A673 (cell line): ENCODE measurements around the gene NANOS3. TPM values are rescaled to one million over a fixed set of nuclear protein-coding genes. Genes with fewer than 3 reads are reported as not detected.

Experiments used
- BruUV-seq: library from RNA; stranded (reverse); fragments of 400-500 nt; replicated peaks from 2 replicates; lab custom pipeline; 2021; lab: Mats Ljungman, UMichigan
- CTCF ChIA-PET: fragments of 300-600 bp; sonication (Branson Sonifier 250); formaldehyde crosslinking; loops from one replicate; lab custom pipeline; 2022; ENCODE audit warnings: antibody characterized with exemption; lab: Charles Lee
- POLR2A ChIA-PET: fragments of 300-600 bp; sonication (Branson Sonifier 250); formaldehyde crosslinking; loops from one replicate; lab custom pipeline; 2022; ENCODE audit warnings: antibody characterized with exemption; ENCODE audit not compliant: low non-redundant PET; lab: Charles Lee
- DNase-seq: peaks from one replicate; pipeline ENCODE4 v3.0.0-alpha.2; 2015; ENCODE audit warnings: low spot score
- H3K27ac ChIP-seq: fragments of 200-600 bp; sonication (generic); 2 replicates; pipeline ENCODE4 v1.5.1; 2016; ENCODE audit warnings: mixed run types, low read depth, mild to moderate bottlenecking, mixed read lengths, antibody characterized with exemption, low read length; ENCODE audit not compliant: poor library complexity, severe bottlenecking
- H3K27me3 ChIP-seq: fragments of 200-600 bp; sonication (generic); replicated peaks from 2 replicates; pipeline ENCODE4 v1.6.1; 2017; ENCODE audit warnings: mixed run types, low read depth, mild to moderate bottlenecking, mixed read lengths, antibody characterized with exemption, low read length; ENCODE audit not compliant: insufficient read depth, poor library complexity
- H3K36me3 ChIP-seq: fragments of 200-600 bp; sonication (generic); 2 replicates; pipeline ENCODE4 v1.6.1; 2016; ENCODE audit warnings: mixed run types, mild to moderate bottlenecking, mixed read lengths, antibody characterized with exemption, low read length; ENCODE audit not compliant: insufficient read depth, poor library complexity, severe bottlenecking
- H3K4me1 ChIP-seq: fragments of 200-600 bp; sonication (generic); 2 replicates; pipeline ENCODE4 v1.6.1; 2017; ENCODE audit warnings: mixed run types, mild to moderate bottlenecking, mixed read lengths, antibody characterized with exemption, low read length; ENCODE audit not compliant: insufficient read depth, poor library complexity, severe bottlenecking
- H3K4me3 ChIP-seq: fragments of 200-600 bp; sonication (generic); 2 replicates; pipeline ENCODE4 v1.5.1; 2016; ENCODE audit warnings: low read depth, mixed run types, mild to moderate bottlenecking, mixed read lengths, low read length; ENCODE audit not compliant: poor library complexity, severe bottlenecking
- H3K9me3 ChIP-seq: fragments of 200-600 bp; sonication (generic); 2 replicates; pipeline ENCODE4 v1.6.1; 2016; ENCODE audit warnings: mixed run types, low read depth, mild to moderate bottlenecking, mixed read lengths, antibody characterized with exemption, low read length; ENCODE audit not compliant: poor library complexity, severe bottlenecking
- EZH2 ChIP-seq: fragments of 200-600 bp; sonication (generic); IDR thresholded peaks from 2 replicates; pipeline ENCODE4 v1.6.1; 2017; ENCODE audit warnings: borderline replicate concordance, low read depth, mild to moderate bottlenecking, mixed read lengths, antibody characterized with exemption, low read length; ENCODE audit not compliant: poor library complexity, severe bottlenecking
- intact Hi-C: fragments of 100-400 bp; cut with micrococcal nuclease; formaldehyde crosslinking; loops from one replicate; pipeline ENCODE4 v1.10.0; 2022; ENCODE audit not compliant: unreplicated experiment
- total RNA-seq: library from RNA; stranded (reverse); gene quantifications from 2 replicates; pipeline ENCODE4 v1.2.3, GENCODE V29; 2021
- TF ChIP-seq, protein P1 (sequence below): fragments of 300-800, 200-600 bp; sonication (generic); conservative IDR thresholded peaks from 2 replicates; pipeline ENCODE4 v1.5.1; 2017; ENCODE audit warnings: low read depth, mild to moderate bottlenecking, antibody characterized with exemption, low read length, moderate library complexity, mixed read lengths

The NANOS3 gene
- total RNA-seq, 1 experiment from 2014 or later: 4.9 TPM

DNA sequence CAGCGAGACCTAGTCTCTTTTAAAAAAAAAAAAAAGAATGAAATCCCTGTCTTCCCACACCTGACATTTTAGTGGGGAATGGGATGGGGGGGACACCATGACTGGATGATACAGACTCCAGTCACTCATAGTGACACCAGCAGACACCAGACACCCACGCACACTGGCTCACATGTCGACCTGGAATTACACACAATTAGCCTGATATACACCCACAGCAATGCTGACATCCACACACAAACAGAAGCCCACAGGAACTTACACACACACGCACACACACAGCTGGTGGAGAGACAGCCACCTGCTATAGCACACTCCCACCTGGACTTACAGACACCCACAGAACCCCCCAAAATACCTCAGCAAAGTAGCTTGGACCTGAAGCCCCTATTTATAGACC lies 8.3 kb upstream of the NANOS3 start:
- Histone ChIP-seq H3K27me3 (no peaks in the 10 kb centered on the region), H3K27ac (no peak overlapping the region), H3K4me1 (peaks cover 16% of the 10 kb centered on the region), H3K4me3 (no peak overlapping the region), H3K36me3 (no peaks in the 10 kb centered on the region), H3K9me3 (no peaks in the 10 kb centered on the region)
- intact Hi-C loops: no loop called here
- peak; percentile 5 for DNase-seq
- no TSS peak for BruUV-seq
- TF ChIP-seq, protein P1, sequence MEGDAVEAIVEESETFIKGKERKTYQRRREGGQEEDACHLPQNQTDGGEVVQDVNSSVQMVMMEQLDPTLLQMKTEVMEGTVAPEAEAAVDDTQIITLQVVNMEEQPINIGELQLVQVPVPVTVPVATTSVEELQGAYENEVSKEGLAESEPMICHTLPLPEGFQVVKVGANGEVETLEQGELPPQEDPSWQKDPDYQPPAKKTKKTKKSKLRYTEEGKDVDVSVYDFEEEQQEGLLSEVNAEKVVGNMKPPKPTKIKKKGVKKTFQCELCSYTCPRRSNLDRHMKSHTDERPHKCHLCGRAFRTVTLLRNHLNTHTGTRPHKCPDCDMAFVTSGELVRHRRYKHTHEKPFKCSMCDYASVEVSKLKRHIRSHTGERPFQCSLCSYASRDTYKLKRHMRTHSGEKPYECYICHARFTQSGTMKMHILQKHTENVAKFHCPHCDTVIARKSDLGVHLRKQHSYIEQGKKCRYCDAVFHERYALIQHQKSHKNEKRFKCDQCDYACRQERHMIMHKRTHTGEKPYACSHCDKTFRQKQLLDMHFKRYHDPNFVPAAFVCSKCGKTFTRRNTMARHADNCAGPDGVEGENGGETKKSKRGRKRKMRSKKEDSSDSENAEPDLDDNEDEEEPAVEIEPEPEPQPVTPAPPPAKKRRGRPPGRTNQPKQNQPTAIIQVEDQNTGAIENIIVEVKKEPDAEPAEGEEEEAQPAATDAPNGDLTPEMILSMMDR: no peak
- TF ChIP-seq EZH2: no peak
- ChIA-PET POLR2A (no interaction called here), CTCF (interaction anchor here (0.5 kb wide), 1 partner anchor 10 kb away, joined by 11 read pairs; no protein-coding TSS in a partner anchor)

DNA sequence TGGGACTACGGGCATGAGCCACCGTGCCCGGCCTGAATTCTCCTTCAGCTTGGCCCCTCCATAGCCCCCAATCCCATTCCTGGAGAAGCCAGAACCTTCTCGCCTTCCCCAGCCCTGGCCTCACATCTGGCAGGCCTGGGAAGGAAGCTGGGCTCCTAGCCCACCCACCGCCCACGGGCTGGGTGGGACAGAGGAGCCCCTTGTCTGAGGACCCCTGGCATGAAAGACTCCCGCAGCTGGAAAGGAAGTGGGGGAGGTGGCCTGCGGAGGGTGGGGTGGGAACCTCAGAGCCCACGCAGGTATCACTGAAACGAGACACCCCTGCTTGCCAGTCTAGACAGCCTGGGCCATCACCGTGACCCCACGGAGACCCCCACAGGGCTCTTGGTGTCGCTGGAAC lies 7.7 kb upstream of the NANOS3 start:
- intact Hi-C loops: no loop called here
- Histone ChIP-seq H3K27ac (no peak overlapping the region), H3K9me3 (no peaks in the 10 kb centered on the region), H3K4me1 (peaks cover 16% of the 10 kb centered on the region), H3K27me3 (no peaks in the 10 kb centered on the region), H3K4me3 (no peak overlapping the region), H3K36me3 (no peaks in the 10 kb centered on the region)
- BruUV-seq: no TSS peak
- DNase-seq: no peak
- no peak for TF ChIP-seq EZH2
- TF ChIP-seq, protein P1: no peak
- POLR2A ChIA-PET: no interaction called here
- CTCF ChIA-PET: no interaction called here

DNA sequence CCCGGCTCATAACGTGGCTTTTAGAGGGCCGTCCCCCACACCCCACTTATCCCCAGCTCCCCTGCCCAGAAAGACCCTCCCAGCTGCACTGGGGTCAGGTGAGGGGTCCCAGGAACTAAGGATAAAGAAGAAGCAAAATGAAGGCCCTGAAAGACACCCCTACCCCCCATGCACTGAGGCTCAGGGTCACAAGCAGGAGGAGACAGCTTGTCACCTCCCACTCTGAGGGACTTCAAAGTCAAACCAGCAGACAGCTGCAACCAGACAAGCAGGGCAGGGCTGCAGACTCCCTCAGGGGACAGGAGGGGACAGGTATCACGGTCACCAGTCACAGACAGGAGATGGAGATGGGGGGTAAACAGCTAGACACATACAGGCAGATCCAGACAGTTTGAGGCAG lies 6.1 kb upstream of the NANOS3 start:
- CTCF ChIA-PET: no interaction called here
- POLR2A ChIA-PET: no interaction called here

More for the DNA sequence above, 6.1 kb upstream of the NANOS3 start:
- BruUV-seq: no TSS peak
- Histone ChIP-seq H3K4me1 (peaks cover 16% of the 10 kb centered on the region), H3K4me3 (no peak overlapping the region), H3K9me3 (no peaks in the 10 kb centered on the region), H3K27me3 (no peaks in the 10 kb centered on the region), H3K27ac (no peak overlapping the region), H3K36me3 (no peaks in the 10 kb centered on the region)
- no peak for DNase-seq
- TF ChIP-seq, protein P1: no peak
- TF ChIP-seq EZH2: no peak
- intact Hi-C loops: no loop called here
